ENCODE measurements around the gene SETD6.

DNA sequence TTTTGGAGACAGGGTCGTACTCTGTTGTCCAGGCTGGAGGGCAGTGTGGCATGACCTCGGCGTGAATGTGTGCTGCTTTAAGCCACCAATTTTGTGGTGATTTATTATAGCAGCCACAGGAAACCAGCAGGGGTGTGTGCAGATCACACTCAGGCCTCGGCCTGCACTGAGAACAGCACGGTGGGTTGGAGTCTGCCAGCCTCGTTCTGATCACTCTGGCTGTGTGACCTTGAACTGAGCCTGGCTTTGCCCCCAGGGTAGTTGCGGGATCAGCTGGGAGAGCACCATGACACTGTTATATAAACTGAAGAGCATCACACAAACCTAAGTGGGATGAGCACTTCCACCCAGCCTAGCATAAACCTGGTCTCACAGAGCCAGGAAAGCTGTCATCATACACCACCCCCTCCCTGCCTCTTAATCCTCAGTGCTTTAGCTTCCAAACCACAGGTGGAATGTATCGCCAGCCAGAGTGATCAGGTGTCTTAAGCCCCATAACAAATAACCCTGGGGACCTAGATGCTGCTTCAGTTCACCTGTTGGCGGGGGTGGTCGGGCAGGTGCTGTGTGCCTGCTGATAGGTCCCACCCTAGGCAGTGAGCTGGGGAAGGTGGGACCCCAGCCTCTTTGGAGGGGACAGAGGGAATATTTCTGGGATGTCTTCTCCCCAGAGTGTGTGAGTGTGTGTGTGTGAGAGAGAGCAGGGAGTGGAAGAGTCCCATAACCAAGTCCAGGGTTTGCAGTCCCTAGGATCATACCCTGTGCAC lies 43.9 kb upstream of the SETD6 start:
- no peak for TF ChIP-seq CEBPB (IDR thresholded peaks at IDR 0.05)
- TF ChIP-seq, protein P1, sequence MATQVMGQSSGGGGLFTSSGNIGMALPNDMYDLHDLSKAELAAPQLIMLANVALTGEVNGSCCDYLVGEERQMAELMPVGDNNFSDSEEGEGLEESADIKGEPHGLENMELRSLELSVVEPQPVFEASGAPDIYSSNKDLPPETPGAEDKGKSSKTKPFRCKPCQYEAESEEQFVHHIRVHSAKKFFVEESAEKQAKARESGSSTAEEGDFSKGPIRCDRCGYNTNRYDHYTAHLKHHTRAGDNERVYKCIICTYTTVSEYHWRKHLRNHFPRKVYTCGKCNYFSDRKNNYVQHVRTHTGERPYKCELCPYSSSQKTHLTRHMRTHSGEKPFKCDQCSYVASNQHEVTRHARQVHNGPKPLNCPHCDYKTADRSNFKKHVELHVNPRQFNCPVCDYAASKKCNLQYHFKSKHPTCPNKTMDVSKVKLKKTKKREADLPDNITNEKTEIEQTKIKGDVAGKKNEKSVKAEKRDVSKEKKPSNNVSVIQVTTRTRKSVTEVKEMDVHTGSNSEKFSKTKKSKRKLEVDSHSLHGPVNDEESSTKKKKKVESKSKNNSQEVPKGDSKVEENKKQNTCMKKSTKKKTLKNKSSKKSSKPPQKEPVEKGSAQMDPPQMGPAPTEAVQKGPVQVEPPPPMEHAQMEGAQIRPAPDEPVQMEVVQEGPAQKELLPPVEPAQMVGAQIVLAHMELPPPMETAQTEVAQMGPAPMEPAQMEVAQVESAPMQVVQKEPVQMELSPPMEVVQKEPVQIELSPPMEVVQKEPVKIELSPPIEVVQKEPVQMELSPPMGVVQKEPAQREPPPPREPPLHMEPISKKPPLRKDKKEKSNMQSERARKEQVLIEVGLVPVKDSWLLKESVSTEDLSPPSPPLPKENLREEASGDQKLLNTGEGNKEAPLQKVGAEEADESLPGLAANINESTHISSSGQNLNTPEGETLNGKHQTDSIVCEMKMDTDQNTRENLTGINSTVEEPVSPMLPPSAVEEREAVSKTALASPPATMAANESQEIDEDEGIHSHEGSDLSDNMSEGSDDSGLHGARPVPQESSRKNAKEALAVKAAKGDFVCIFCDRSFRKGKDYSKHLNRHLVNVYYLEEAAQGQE (IDR thresholded peaks at IDR 0.05) = no peak
- TF ChIP-seq, protein P2, sequence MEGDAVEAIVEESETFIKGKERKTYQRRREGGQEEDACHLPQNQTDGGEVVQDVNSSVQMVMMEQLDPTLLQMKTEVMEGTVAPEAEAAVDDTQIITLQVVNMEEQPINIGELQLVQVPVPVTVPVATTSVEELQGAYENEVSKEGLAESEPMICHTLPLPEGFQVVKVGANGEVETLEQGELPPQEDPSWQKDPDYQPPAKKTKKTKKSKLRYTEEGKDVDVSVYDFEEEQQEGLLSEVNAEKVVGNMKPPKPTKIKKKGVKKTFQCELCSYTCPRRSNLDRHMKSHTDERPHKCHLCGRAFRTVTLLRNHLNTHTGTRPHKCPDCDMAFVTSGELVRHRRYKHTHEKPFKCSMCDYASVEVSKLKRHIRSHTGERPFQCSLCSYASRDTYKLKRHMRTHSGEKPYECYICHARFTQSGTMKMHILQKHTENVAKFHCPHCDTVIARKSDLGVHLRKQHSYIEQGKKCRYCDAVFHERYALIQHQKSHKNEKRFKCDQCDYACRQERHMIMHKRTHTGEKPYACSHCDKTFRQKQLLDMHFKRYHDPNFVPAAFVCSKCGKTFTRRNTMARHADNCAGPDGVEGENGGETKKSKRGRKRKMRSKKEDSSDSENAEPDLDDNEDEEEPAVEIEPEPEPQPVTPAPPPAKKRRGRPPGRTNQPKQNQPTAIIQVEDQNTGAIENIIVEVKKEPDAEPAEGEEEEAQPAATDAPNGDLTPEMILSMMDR (IDR thresholded peaks at IDR 0.05) = no peak
- TF ChIP-seq EHF (CRISPR knock-in tag; IDR thresholded peaks at IDR 0.05) = no peak
- no peak for TF ChIP-seq EP300 (IDR thresholded peaks at IDR 0.05)
- no peak for TF ChIP-seq POLR2A (IDR thresholded peaks at IDR 0.05; ENCODE audit: low read length)
- TF ChIP-seq MAFK (IDR thresholded peaks at IDR 0.05; ENCODE audit: partially characterized antibody) = no peak
- no peak for TF ChIP-seq RAD21 (conservative IDR thresholded peaks at IDR 0.05 in 1 of 2, IDR thresholded peaks at IDR 0.05 in 1 of 2)

Measured in A549 (cell line).